ENCODE measurements around the gene TOR1B. TPM values are rescaled to one million over a fixed set of nuclear protein-coding genes. Genes with fewer than 3 reads are reported as not detected.
A peak's percentile ranks its signal among the peaks of the same experiment; 100 is the strongest.

TOR1B gene
- total and polyA plus RNA-seq, 7 experiments from 2014 or later, result 10.9 to 30.9 (median 21.7) TPM

GRCh38 chr9:129823935-129824601, 21.1 kb downstream of the TOR1B start, which contains the start of gene TOR1A:
Gene TOR1A (minus strand): TSS chr9:129824136. CDS start chr9:129824085, 51 bp downstream.
- ChIA-PET POLR2A (interaction anchor here (1.1 to 6.7 kb wide), 4 partner anchors 8 to 222 kb away, joined by 4 to 56 read pairs (median 8); partner anchors contain the start of genes C9orf78 and USP20), CTCF (no interaction called here)
- peak within 1 kb of the TSS; percentile 65 to 94 (median 84) for H3K27ac Mint-ChIP-seq
- Histone ChIP-seq H3K9me3 (ENCODE audit: control insufficient read depth in 2 of 3, low read length in 3 of 3) (no peaks in the 10 kb centered on the region), H3K36me3 (ENCODE audit: control insufficient read depth in 2 of 3, insufficient read depth in 3 of 3, low read length in 3 of 3) (peaks cover 9 to 41% (median 16%) of the 10 kb centered on the region in 3 experiments), H3K27me3 (ENCODE audit: control insufficient read depth in 2 of 2, insufficient read depth in 2 of 2, low read length in 2 of 2) (no peaks in the 10 kb centered on the region), H3K27ac (ENCODE audit: low read depth, low read length) (peak within 1 kb of the TSS; percentile 78), H3K4me3 (ENCODE audit: low read length) (peak within 1 kb of the TSS; percentile 73), H3K4me1 (ENCODE audit: control insufficient read depth in 2 of 2, insufficient read depth in 2 of 2, low read length in 2 of 2) (peaks cover 0 to 9% of the 10 kb centered on the region in 2 donors)
- peaks cover 0 to 11% (median 5%) of the 10 kb centered on the region in 5 donors for H3K36me3 Mint-ChIP-seq
- peak within 1 kb of the TSS; percentile 83 to 93 (median 90) for H3K4me3 Mint-ChIP-seq
- intact Hi-C loops (cut with micrococcal nuclease), result loop anchor here (1.0 to 5.0 kb wide), 6 partner anchors 11 to 229 kb away; partner anchors contain the start of genes C9orf78 (in 2 of the 2), TOR1B (in 2 of the 2), USP20 (in 2 of the 2) and GPR107 (in 1 of the 2)
- DNase-seq (peak; percentile 76 to 91 (median 89)), ATAC-seq (peak; percentile 97)
- peaks cover 5 to 17% (median 11%) of the 10 kb centered on the region in 7 donors for H3K4me1 Mint-ChIP-seq
- no peaks in the 10 kb centered on the region for H3K27me3 Mint-ChIP-seq
- H3K9me3 Mint-ChIP-seq, result peaks cover 0 to 3% (median 0%) of the 10 kb centered on the region in 11 donors

- peaks cover 0 to 9% of the 10 kb centered on the region in 2 donors for H3K4me1 ChIP-seq (ENCODE audit: control insufficient read depth in 2 of 2, insufficient read depth in 2 of 2, low read length in 2 of 2)
- ATAC-seq (no peak), DNase-seq (no peak)
- H3K27ac ChIP-seq (ENCODE audit: low read depth, low read length), result no peak overlapping the region
- no peaks in the 10 kb centered on the region for H3K9me3 ChIP-seq (ENCODE audit: control insufficient read depth in 2 of 3, low read length in 3 of 3)
- ChIA-PET CTCF (interaction anchor here (1.6 kb wide), 1 partner anchor 8 kb away, joined by 3 read pairs; the partner anchor contains the start of gene C9orf78), POLR2A (interaction anchor here (0.6 to 6.7 kb wide), 3 partner anchors 9 to 565 kb away, joined by 3 to 56 read pairs (median 4); partner anchors contain the start of genes C9orf78 and USP20)
- Mint-ChIP-seq H3K27ac (peak overlapping the region in 1 of 9 donors; percentile 45), H3K9me3 (peaks cover 0 to 3% (median 0%) of the 10 kb centered on the region in 11 donors), H3K4me1 (peaks cover 5 to 16% (median 11%) of the 10 kb centered on the region in 7 donors), H3K4me3 (no peak overlapping the region), H3K36me3 (peaks cover 0 to 22% (median 8%) of the 10 kb centered on the region in 5 donors), H3K27me3 (no peaks in the 10 kb centered on the region)
- H3K27me3 ChIP-seq (ENCODE audit: control insufficient read depth in 2 of 2, insufficient read depth in 2 of 2, low read length in 2 of 2), result no peaks in the 10 kb centered on the region
- intact Hi-C loops (cut with micrococcal nuclease), result no loop called here
- H3K4me3 ChIP-seq (ENCODE audit: low read length), result no peak overlapping the region
- H3K36me3 ChIP-seq (ENCODE audit: control insufficient read depth in 2 of 3, insufficient read depth in 3 of 3, low read length in 3 of 3), result peaks cover 23 to 54% (median 34%) of the 10 kb centered on the region in 3 experiments
These were observed 23.4 kb downstream of the TOR1B start for GRCh38 chr9:129826344-129826743.

GRCh38 chr9:129826759-129827158, 23.8 kb downstream of the TOR1B start:
- H3K27me3 ChIP-seq (ENCODE audit: control insufficient read depth in 2 of 2, insufficient read depth in 2 of 2, low read length in 2 of 2), result no peaks in the 10 kb centered on the region
- no peaks in the 10 kb centered on the region for H3K9me3 ChIP-seq (ENCODE audit: control insufficient read depth in 2 of 3, low read length in 3 of 3)
- no peak overlapping the region for H3K4me3 ChIP-seq (ENCODE audit: low read length)
- ChIA-PET CTCF (interaction anchor here (1.6 kb wide), 1 partner anchor 8 kb away, joined by 3 read pairs; the partner anchor contains the start of gene C9orf78), POLR2A (interaction anchor here (6.7 kb wide), 1 partner anchor 9 kb away, joined by 56 read pairs; the partner anchor contains the start of genes C9orf78 and USP20)
- H3K27ac Mint-ChIP-seq, result peak overlapping the region in 3 of 9 donors; percentile 21 to 51 (median 38)
- intact Hi-C loops (cut with micrococcal nuclease), result no loop called here
- no peak overlapping the region for H3K27ac ChIP-seq (ENCODE audit: low read depth, low read length)
- peaks cover 0 to 22% (median 8%) of the 10 kb centered on the region in 5 donors for H3K36me3 Mint-ChIP-seq
- H3K4me1 ChIP-seq (ENCODE audit: control insufficient read depth in 2 of 2, insufficient read depth in 2 of 2, low read length in 2 of 2), result peaks cover 0 to 9% of the 10 kb centered on the region in 2 donors
- H3K9me3 Mint-ChIP-seq, result peaks cover 0 to 3% (median 0%) of the 10 kb centered on the region in 11 donors
- H3K4me3 Mint-ChIP-seq, result no peak overlapping the region
- no peak for DNase-seq
- H3K36me3 ChIP-seq (ENCODE audit: control insufficient read depth in 2 of 3, insufficient read depth in 3 of 3, low read length in 3 of 3), result peaks cover 27 to 54% (median 32%) of the 10 kb centered on the region in 3 experiments
- peaks cover 5 to 16% (median 11%) of the 10 kb centered on the region in 7 donors for H3K4me1 Mint-ChIP-seq
- no peaks in the 10 kb centered on the region for H3K27me3 Mint-ChIP-seq
- ATAC-seq, result no peak

- peaks cover 0 to 5% (median 1%) of the 10 kb centered on the region in 7 donors for H3K4me1 Mint-ChIP-seq
- H3K36me3 Mint-ChIP-seq, result peaks cover 0 to 17% (median 11%) of the 10 kb centered on the region in 5 donors
- H3K27me3 Mint-ChIP-seq, result no peaks in the 10 kb centered on the region
- ATAC-seq (no peak), DNase-seq (no peak)
- CTCF ChIA-PET, result interaction anchor here (0.6 kb wide), 1 partner anchor 245 kb away, joined by 4 read pairs; no protein-coding TSS in a partner anchor
- Histone ChIP-seq H3K4me3 (ENCODE audit: low read length) (no peak overlapping the region), H3K9me3 (ENCODE audit: control insufficient read depth in 2 of 3, low read length in 3 of 3) (no peaks in the 10 kb centered on the region), H3K36me3 (ENCODE audit: control insufficient read depth in 2 of 3, insufficient read depth in 3 of 3, low read length in 3 of 3) (peaks cover 28 to 57% (median 35%) of the 10 kb centered on the region in 3 experiments), H3K27ac (ENCODE audit: low read depth, low read length) (no peak overlapping the region), H3K4me1 (ENCODE audit: control insufficient read depth in 2 of 2, insufficient read depth in 2 of 2, low read length in 2 of 2) (peaks cover 0 to under 1% of the 10 kb centered on the region in 2 donors), H3K27me3 (ENCODE audit: control insufficient read depth in 2 of 2, insufficient read depth in 2 of 2, low read length in 2 of 2) (no peaks in the 10 kb centered on the region)
- peak overlapping the region in 3 of 9 donors; percentile 17 to 33 (median 18) for H3K27ac Mint-ChIP-seq
- peaks cover 0 to 3% (median 0%) of the 10 kb centered on the region in 11 donors for H3K9me3 Mint-ChIP-seq
- intact Hi-C loops (cut with micrococcal nuclease), result no loop called here
- POLR2A ChIA-PET, result interaction anchor here (11.2 to 11.4 kb wide), 2 partner anchors 38 to 59 kb away, joined by 154 to 162 read pairs; no protein-coding TSS in a partner anchor
- H3K4me3 Mint-ChIP-seq, result no peak overlapping the region
These were observed 25.1 kb downstream of the TOR1B start for GRCh38 chr9:129828051-129828450.

- Mint-ChIP-seq H3K4me3 (no peak overlapping the region), H3K27ac (peak overlapping the region in 2 of 9 donors; percentile 14 to 53), H3K36me3 (peaks cover 0 to 22% (median 14%) of the 10 kb centered on the region in 5 donors), H3K27me3 (no peaks in the 10 kb centered on the region), H3K4me1 (peaks cover 6 to 12% (median 9%) of the 10 kb centered on the region in 7 donors), H3K9me3 (peaks cover 0 to 3% (median 0%) of the 10 kb centered on the region in 11 donors)
- peaks cover 35 to 61% (median 41%) of the 10 kb centered on the region in 3 experiments for H3K36me3 ChIP-seq (ENCODE audit: control insufficient read depth in 2 of 3, insufficient read depth in 3 of 3, low read length in 3 of 3)
- no peak for DNase-seq
- H3K4me3 ChIP-seq (ENCODE audit: low read length), result no peak overlapping the region
- ChIA-PET CTCF (interaction anchor here (0.6 kb wide), 1 partner anchor 244 kb away, joined by 4 read pairs; no protein-coding TSS in a partner anchor), POLR2A (interaction anchor here (11.2 to 11.4 kb wide), 2 partner anchors 37 to 58 kb away, joined by 154 to 162 read pairs; no protein-coding TSS in a partner anchor)
- no peaks in the 10 kb centered on the region for H3K27me3 ChIP-seq (ENCODE audit: control insufficient read depth in 2 of 2, insufficient read depth in 2 of 2, low read length in 2 of 2)
- peaks cover 7 to 9% of the 10 kb centered on the region in 2 donors for H3K4me1 ChIP-seq (ENCODE audit: control insufficient read depth in 2 of 2, insufficient read depth in 2 of 2, low read length in 2 of 2)
- no peak overlapping the region for H3K27ac ChIP-seq (ENCODE audit: low read depth, low read length)
- no peaks in the 10 kb centered on the region for H3K9me3 ChIP-seq (ENCODE audit: control insufficient read depth in 2 of 3, low read length in 3 of 3)
- intact Hi-C loops (cut with micrococcal nuclease), result no loop called here
- no peak for ATAC-seq
These were observed 26.0 kb downstream of the TOR1B start for GRCh38 chr9:129828969-129829368.

- Mint-ChIP-seq H3K36me3 (peaks cover 0 to 25% (median 19%) of the 10 kb centered on the region in 5 donors), H3K4me1 (peaks cover 27 to 43% (median 36%) of the 10 kb centered on the region in 7 donors), H3K4me3 (peak overlapping the region; percentile 49 to 99 (median 98)), H3K27ac (peak overlapping the region in 8 of 9 donors; percentile 33 to 98 (median 84)), H3K9me3 (no peaks in the 10 kb centered on the region), H3K27me3 (no peaks in the 10 kb centered on the region)
- peak overlapping the region; percentile 97 for H3K27ac ChIP-seq (ENCODE audit: low read depth, low read length)
- no peak overlapping the region for H3K4me3 ChIP-seq (ENCODE audit: low read length)
- intact Hi-C loops (cut with micrococcal nuclease), result loop anchor here in 1 of 2 donors (10.0 kb wide), 1 partner anchor 402 kb away; no protein-coding TSS in a partner anchor
- no peaks in the 10 kb centered on the region for H3K27me3 ChIP-seq (ENCODE audit: control insufficient read depth in 2 of 2, insufficient read depth in 2 of 2, low read length in 2 of 2)
- DNase-seq (no peak), ATAC-seq (no peak)
- H3K9me3 ChIP-seq (ENCODE audit: control insufficient read depth in 2 of 3, low read length in 3 of 3), result no peaks in the 10 kb centered on the region
- peaks cover 31 to 65% (median 40%) of the 10 kb centered on the region in 3 experiments for H3K36me3 ChIP-seq (ENCODE audit: control insufficient read depth in 2 of 3, insufficient read depth in 3 of 3, low read length in 3 of 3)
- POLR2A ChIA-PET, result interaction anchor here (0.7 to 11.4 kb wide), 6 partner anchors 9 to 232 kb away, joined by 3 to 162 read pairs (median 31); partner anchors contain the start of genes GPR107 and TOR1A
- H3K4me1 ChIP-seq (ENCODE audit: control insufficient read depth in 2 of 2, insufficient read depth in 2 of 2, low read length in 2 of 2), result peaks cover 29 to 30% of the 10 kb centered on the region in 2 donors
- CTCF ChIA-PET, result interaction anchor here (0.7 kb wide), 1 partner anchor 206 kb away, joined by 4 read pairs; no protein-coding TSS in a partner anchor
These were observed 30.0 kb downstream of the TOR1B start for GRCh38 chr9:129832982-129833381.
